Small intestine (tissue), 7 donors: ENCODE measurements around the gene NACC1. TPM values are rescaled to one million over a fixed set of nuclear protein-coding genes. Genes with fewer than 3 reads are reported as not detected.
A peak's percentile ranks its signal among the peaks of the same experiment; 100 is the strongest.
"Not testable (repeated sequence)": the region's sequence is repeated elsewhere in the genome, so short reads cannot be mapped to it uniquely, and the experiment has no call there.

Experiments used
- DNase-seq, 2 donors: peaks; one replicate each; pipeline versions ENCODE4 v3.0.0 to v3.0.0-alpha.2; 2013
- FAIRE-seq: peaks from 2 replicates; lab custom pipeline; 2012; peaks lifted over from hg19 to GRCh38; lab: Jason Lieb, UNC
- H3K27ac ChIP-seq, 3 donors: one replicate each; pipeline ENCODE4 v1.5.1; 2013; ENCODE audit warnings: low read length in 2 of 3, mild to moderate bottlenecking in 2 of 3, control low read depth in 1 of 3, inconsistent platforms in 1 of 3, low read depth in 1 of 3, moderate library complexity in 1 of 3
- H3K27me3 ChIP-seq, 3 donors: one replicate each; pipeline ENCODE4 v1.6.1; 2013; ENCODE audit warnings: low read length in 3 of 3, inconsistent platforms in 1 of 3; ENCODE audit not compliant: control insufficient read depth in 3 of 3, insufficient read depth in 3 of 3
- H3K36me3 ChIP-seq, 3 donors: one replicate each; pipeline ENCODE4 v1.6.1; 2013; ENCODE audit warnings: low read length in 3 of 3, inconsistent platforms in 1 of 3, low read depth in 1 of 3, mild to moderate bottlenecking in 1 of 3, moderate library complexity in 1 of 3; ENCODE audit not compliant: control insufficient read depth in 3 of 3, insufficient read depth in 2 of 3
- H3K4me1 ChIP-seq, 3 donors: one replicate each; pipeline ENCODE4 v1.6.1; 2013; ENCODE audit warnings: low read length in 2 of 3, inconsistent platforms in 1 of 3, low read depth in 1 of 3, mild to moderate bottlenecking in 1 of 3, moderate library complexity in 1 of 3; ENCODE audit not compliant: control insufficient read depth in 3 of 3, insufficient read depth in 2 of 3
- H3K4me3 ChIP-seq, 3 donors: one replicate each; pipeline ENCODE4 v1.5.1; 2013; ENCODE audit warnings: low read length in 3 of 3, control low read depth in 1 of 3, inconsistent platforms in 1 of 3, low read depth in 1 of 3, mild to moderate bottlenecking in 1 of 3, moderate library complexity in 1 of 3
- H3K9me3 ChIP-seq, 2 donors: one replicate each; pipeline ENCODE4 v1.6.1; 2013; ENCODE audit warnings: low read depth in 1 of 2, low read length in 1 of 2; ENCODE audit not compliant: control insufficient read depth in 2 of 2, insufficient read depth in 1 of 2
- whole genome bisulfite sequencing, 3 donors: extraction: QIAGEN DNeasy Blood & Tissue Kit; methylation state at CpG; one replicate each; pipeline ENCODE4 v1.1.7; 2013; 5-methylcytosine and 5-hydroxymethylcytosine counted together
- polyA plus RNA-seq, 4 donors: library from polyadenylated mRNA; stranded (reverse) in 3 of 4; unstranded in 1 of 4; fragments of 200-250 nt in 3 of 4; fragments of 120-200 nt in 1 of 4; gene quantifications; one replicate each; pipeline versions ENCODE4 v1.2.1 to v1.2.3, GENCODE V29; 2013
- donor health status: healthy with polysubstance abuse.
- donor health status: control.
- donor health status: control.
- donor health status: Bipolar disorder and iron deficiency.
- donor health status: healthy.

The NACC1 gene
- polyA plus RNA-seq, 4 donors = 7.6 to 51.6 (median 17.9) TPM

- FAIRE-seq (no peak), DNase-seq (peak; percentile 73 to 92)
- 4 to 11% (median 5%) methylated on average over 19 of the region's 19 CpGs for WGBS, 3 donors
- peak overlapping the region in 2 of 3 donors; percentile 12 to 38 for H3K4me3 ChIP-seq
- H3K27ac ChIP-seq = peak overlapping the region; percentile 97 to 100 (median 99)
- H3K4me1 ChIP-seq = peaks cover 0 to 76% (median 14%) of the 10 kb centered on the region in 3 donors
- peaks cover 0 to 2% (median 0%) of the 10 kb centered on the region in 3 donors for H3K36me3 ChIP-seq
- H3K27me3 ChIP-seq = no peaks in the 10 kb centered on the region
- H3K9me3 ChIP-seq = peaks cover 0 to 6% of the 10 kb centered on the region in 2 donors
These were observed 46.5 kb downstream of the NACC1 start for GRCh38 chr19:13164343-13165161.

- Histone ChIP-seq H3K4me3 (no peak overlapping the region), H3K9me3 (peaks cover 0 to 6% of the 10 kb centered on the region in 2 donors), H3K36me3 (peaks cover 0 to 10% (median 0%) of the 10 kb centered on the region in 3 donors), H3K27ac (peak overlapping the region; percentile 85 to 100 (median 99)), H3K4me1 (peaks cover 0 to 83% (median 18%) of the 10 kb centered on the region in 3 donors), H3K27me3 (no peaks in the 10 kb centered on the region)
- WGBS, 3 donors = 68 to 77% (median 75%) methylated on average over 17 to 19 of the region's 19 CpGs
- FAIRE-seq (no peak), DNase-seq (peak in 1 of 2 donors; percentile 62)
These were observed 47.3 kb downstream of the NACC1 start for GRCh38 chr19:13165162-13165997.

- not testable (repeated sequence) for H3K27me3 ChIP-seq, H3K9me3 ChIP-seq, DNase-seq, FAIRE-seq, H3K4me3 ChIP-seq
- 95 to 97% (median 97%) methylated on average over 3 of the region's 3 CpGs for WGBS, 3 donors
- H3K36me3 ChIP-seq = peaks cover 0 to 15% (median 0%) of the 10 kb centered on the region in 3 donors
- peak overlapping the region; percentile 62 to 100 (median 99) for H3K27ac ChIP-seq
- H3K4me1 ChIP-seq = peaks cover 0 to 78% (median 18%) of the 10 kb centered on the region in 3 donors
These were observed 48.1 kb downstream of the NACC1 start for GRCh38 chr19:13166151-13166550.

- H3K27me3 ChIP-seq = no peaks in the 10 kb centered on the region
- H3K9me3 ChIP-seq = peaks cover 0 to 6% of the 10 kb centered on the region in 2 donors
- H3K27ac ChIP-seq = peak overlapping the region; percentile 94 to 100 (median 99)
- WGBS, 3 donors = 41 to 66% (median 65%) methylated on average over 5 of the region's 5 CpGs
- peak in 1 of 2 donors; percentile 62 for DNase-seq
- H3K4me3 ChIP-seq = no peak overlapping the region
- H3K4me1 ChIP-seq = peaks cover 0 to 56% (median 12%) of the 10 kb centered on the region in 3 donors
- H3K36me3 ChIP-seq = peaks cover 0 to 29% (median 0%) of the 10 kb centered on the region in 3 donors
- FAIRE-seq = no peak
These were observed 51.7 kb downstream of the NACC1 start for GRCh38 chr19:13169769-13170168.

- no peak overlapping the region for H3K4me3 ChIP-seq
- WGBS, 3 donors = 77 to 86% (median 77%) methylated on average over 7 of the region's 7 CpGs
- peaks cover 0 to 42% (median 8%) of the 10 kb centered on the region in 3 donors for H3K4me1 ChIP-seq
- peaks cover 0 to 29% (median 0%) of the 10 kb centered on the region in 3 donors for H3K36me3 ChIP-seq
- H3K27ac ChIP-seq = no peak overlapping the region
- H3K27me3 ChIP-seq = no peaks in the 10 kb centered on the region
- DNase-seq (no peak), FAIRE-seq (no peak)
- peaks cover 0 to 3% of the 10 kb centered on the region in 2 donors for H3K9me3 ChIP-seq
These were observed 53.1 kb downstream of the NACC1 start for GRCh38 chr19:13171146-13171545.

GRCh38 chr19:13172346-13173138 lies 54.5 kb downstream of the NACC1 start:
- FAIRE-seq (no peak), DNase-seq (peak; percentile 72 to 92)
- Histone ChIP-seq H3K4me1 (peaks cover 0 to 32% (median 8%) of the 10 kb centered on the region in 3 donors), H3K9me3 (no peaks in the 10 kb centered on the region), H3K27ac (peak overlapping the region; percentile 69 to 82 (median 72)), H3K36me3 (peaks cover 0 to 29% (median 0%) of the 10 kb centered on the region in 3 donors), H3K4me3 (no peak overlapping the region), H3K27me3 (no peaks in the 10 kb centered on the region)
- WGBS, 3 donors = 32 to 45% (median 40%) methylated on average over 17 to 18 of the region's 18 CpGs

- DNase-seq (no peak), FAIRE-seq (no peak)
- WGBS, 3 donors = 81 to 83% (median 82%) methylated on average over 12 of the region's 12 CpGs
These were observed 55.2 kb downstream of the NACC1 start for GRCh38 chr19:13173139-13173737.

More at GRCh38 chr19:13173139-13173737, 55.2 kb downstream of the NACC1 start:
- H3K4me1 ChIP-seq = peaks cover 0 to 31% (median 8%) of the 10 kb centered on the region in 3 donors
- H3K27me3 ChIP-seq = no peaks in the 10 kb centered on the region
- H3K27ac ChIP-seq = peak overlapping the region in 1 of 3 donors; percentile 18
- H3K4me3 ChIP-seq = no peak overlapping the region
- no peaks in the 10 kb centered on the region for H3K9me3 ChIP-seq
- peaks cover 0 to 29% (median 0%) of the 10 kb centered on the region in 3 donors for H3K36me3 ChIP-seq
